Measurements from ENCODE around the gene THRB.
"Not testable (repeated sequence)": the region's sequence is repeated elsewhere in the genome, so short reads cannot be mapped to it uniquely, and the experiment has no call there.

Gene THRB

GRCh38 chr3:24417730-24418129, 76.9 kb downstream of the THRB start:
- no peaks in the 10 kb centered on the region for H3K36me3 ChIP-seq (ENCODE audit: control insufficient read depth in 1 of 2, insufficient read depth in 2 of 2, low read depth in 1 of 2, low read length in 2 of 2)
- H4K91ac ChIP-seq (ENCODE audit: low read length) = no peak overlapping the region
- no peak overlapping the region for H3K9ac ChIP-seq (ENCODE audit: low read length)
- H2BK5ac ChIP-seq (ENCODE audit: low read depth, low read length, poor library complexity, severe bottlenecking) = no peak overlapping the region
- WGBS = 100% methylated on average over 2 of the region's 2 CpGs
- H2BK12ac ChIP-seq (ENCODE audit: low read length in 2 of 2) = no peak overlapping the region
- no peak overlapping the region for H2BK120ac ChIP-seq (ENCODE audit: low read depth, low read length)
- H3K23ac ChIP-seq (ENCODE audit: low read length in 2 of 2) = no peak overlapping the region
- H3K4me2 ChIP-seq (ENCODE audit: low read length, poor library complexity, severe bottlenecking) = no peak overlapping the region
- H2AK5ac ChIP-seq (ENCODE audit: low read length, severe bottlenecking) = no peak overlapping the region
- H3K14ac ChIP-seq (ENCODE audit: low read length in 2 of 2) = no peak overlapping the region
- no peak overlapping the region for H2AFZ ChIP-seq (ENCODE audit: low read depth, low read length)
- DNase-seq = no peak
- H3K27ac ChIP-seq (ENCODE audit: low read length, poor library complexity, severe bottlenecking) = no peak overlapping the region
- H3K4me1 ChIP-seq (ENCODE audit: control insufficient read depth, insufficient read depth, low read depth, low read length) = no peaks in the 10 kb centered on the region
- H3K79me1 ChIP-seq (replicated peaks; ENCODE audit: low read length, poor library complexity, severe bottlenecking) = peaks cover 4% of the 10 kb centered on the region
- no peak overlapping the region for H3K4me3 ChIP-seq (ENCODE audit: insufficient read depth in 1 of 2, low read depth in 1 of 2, low read length in 2 of 2)
- H3K4ac ChIP-seq (ENCODE audit: low read depth in 1 of 2, low read length in 2 of 2) = no peak overlapping the region
- H3K27me3 ChIP-seq (ENCODE audit: control insufficient read depth in 1 of 2, insufficient read depth in 1 of 2, low read length in 2 of 2) = no peaks in the 10 kb centered on the region
- no peaks in the 10 kb centered on the region for H3K9me3 ChIP-seq (ENCODE audit: control insufficient read depth, low read length)
- no peak overlapping the region for H4K8ac ChIP-seq (ENCODE audit: low read length)
- H3K18ac ChIP-seq (ENCODE audit: low read depth in 1 of 2, low read length in 2 of 2) = no peak overlapping the region
- no peak overlapping the region for H2BK15ac ChIP-seq (ENCODE audit: low read depth, poor library complexity, severe bottlenecking)

GRCh38 chr3:24416224-24416623, 78.4 kb downstream of the THRB start:
- H3K9ac ChIP-seq (ENCODE audit: low read length) = no peak overlapping the region
- DNase-seq = peak; percentile 33
- no peak overlapping the region for H4K8ac ChIP-seq (ENCODE audit: low read length)
- no peak overlapping the region for H3K4me2 ChIP-seq (ENCODE audit: low read length, poor library complexity, severe bottlenecking)
- H3K4me1 ChIP-seq (ENCODE audit: control insufficient read depth, insufficient read depth, low read depth, low read length) = no peaks in the 10 kb centered on the region
- 90% methylated on average over 3 of the region's 4 CpGs for WGBS
- no peak overlapping the region for H3K18ac ChIP-seq (ENCODE audit: low read depth in 1 of 2, low read length in 2 of 2)
- no peak overlapping the region for H3K27ac ChIP-seq (ENCODE audit: low read length, poor library complexity, severe bottlenecking)
- H2BK12ac ChIP-seq (ENCODE audit: low read length in 2 of 2) = no peak overlapping the region
- H2BK120ac ChIP-seq (ENCODE audit: low read depth, low read length) = no peak overlapping the region
- H3K14ac ChIP-seq (ENCODE audit: low read length in 2 of 2) = no peak overlapping the region
- H3K27me3 ChIP-seq (ENCODE audit: control insufficient read depth in 1 of 2, insufficient read depth in 1 of 2, low read length in 2 of 2) = no peaks in the 10 kb centered on the region
- H3K79me1 ChIP-seq (replicated peaks; ENCODE audit: low read length, poor library complexity, severe bottlenecking) = peaks cover 4% of the 10 kb centered on the region
- no peak overlapping the region for H3K23ac ChIP-seq (ENCODE audit: low read length in 2 of 2)
- H3K9me3 ChIP-seq (ENCODE audit: control insufficient read depth, low read length) = no peaks in the 10 kb centered on the region
- no peak overlapping the region for H2BK15ac ChIP-seq (ENCODE audit: low read depth, poor library complexity, severe bottlenecking)
- H2AFZ ChIP-seq (ENCODE audit: low read depth, low read length) = no peak overlapping the region
- H4K91ac ChIP-seq (ENCODE audit: low read length) = no peak overlapping the region
- H3K36me3 ChIP-seq (ENCODE audit: control insufficient read depth in 1 of 2, insufficient read depth in 2 of 2, low read depth in 1 of 2, low read length in 2 of 2) = no peaks in the 10 kb centered on the region
- H3K4me3 ChIP-seq (ENCODE audit: insufficient read depth in 1 of 2, low read depth in 1 of 2, low read length in 2 of 2) = no peak overlapping the region
- H2AK5ac ChIP-seq (ENCODE audit: low read length, severe bottlenecking) = peak overlapping the region; percentile 45
- no peak overlapping the region for H2BK5ac ChIP-seq (ENCODE audit: low read depth, low read length, poor library complexity, severe bottlenecking)
- no peak overlapping the region for H3K4ac ChIP-seq (ENCODE audit: low read depth in 1 of 2, low read length in 2 of 2)

GRCh38 chr3:24415824-24416223, 78.8 kb downstream of the THRB start:
- H4K91ac ChIP-seq (ENCODE audit: low read length) = no peak overlapping the region
- no peak overlapping the region for H3K4me3 ChIP-seq (ENCODE audit: insufficient read depth in 1 of 2, low read depth in 1 of 2, low read length in 2 of 2)
- WGBS = no CpG with 5 or more reads among the region's 3 CpGs

GRCh38 chr3:24413662-24414061, 81.0 kb downstream of the THRB start:
- 90% methylated on average over 3 of the region's 5 CpGs for WGBS
- not testable (repeated sequence) for H4K91ac ChIP-seq (ENCODE audit: low read length); H3K14ac ChIP-seq (ENCODE audit: low read length in 2 of 2); H3K36me3 ChIP-seq (ENCODE audit: control insufficient read depth in 1 of 2, insufficient read depth in 2 of 2, low read depth in 1 of 2, low read length in 2 of 2); H3K4me2 ChIP-seq (ENCODE audit: low read length, poor library complexity, severe bottlenecking); H3K4me3 ChIP-seq (ENCODE audit: insufficient read depth in 1 of 2, low read depth in 1 of 2, low read length in 2 of 2); H2AFZ ChIP-seq (ENCODE audit: low read depth, low read length); H3K4ac ChIP-seq (ENCODE audit: low read depth in 1 of 2, low read length in 2 of 2); H3K79me1 ChIP-seq (replicated peaks; ENCODE audit: low read length, poor library complexity, severe bottlenecking); H3K18ac ChIP-seq (ENCODE audit: low read depth in 1 of 2, low read length in 2 of 2); H2BK15ac ChIP-seq (ENCODE audit: low read depth, poor library complexity, severe bottlenecking); H3K4me1 ChIP-seq (ENCODE audit: control insufficient read depth, insufficient read depth, low read depth, low read length); H3K27me3 ChIP-seq (ENCODE audit: control insufficient read depth in 1 of 2, insufficient read depth in 1 of 2, low read length in 2 of 2); H2BK120ac ChIP-seq (ENCODE audit: low read depth, low read length); H3K27ac ChIP-seq (ENCODE audit: low read length, poor library complexity, severe bottlenecking); H3K9me3 ChIP-seq (ENCODE audit: control insufficient read depth, low read length); H3K23ac ChIP-seq (ENCODE audit: low read length in 2 of 2); H2AK5ac ChIP-seq (ENCODE audit: low read length, severe bottlenecking); H2BK12ac ChIP-seq (ENCODE audit: low read length in 2 of 2); H3K9ac ChIP-seq (ENCODE audit: low read length); H2BK5ac ChIP-seq (ENCODE audit: low read depth, low read length, poor library complexity, severe bottlenecking); H4K8ac ChIP-seq (ENCODE audit: low read length); DNase-seq

More at GRCh38 chr3:24415824-24416223, 78.8 kb downstream of the THRB start:
- no peaks in the 10 kb centered on the region for H3K4me1 ChIP-seq (ENCODE audit: control insufficient read depth, insufficient read depth, low read depth, low read length)
- peaks cover 4% of the 10 kb centered on the region for H3K79me1 ChIP-seq (replicated peaks; ENCODE audit: low read length, poor library complexity, severe bottlenecking)
- no peaks in the 10 kb centered on the region for H3K9me3 ChIP-seq (ENCODE audit: control insufficient read depth, low read length)
- H3K27me3 ChIP-seq (ENCODE audit: control insufficient read depth in 1 of 2, insufficient read depth in 1 of 2, low read length in 2 of 2) = no peaks in the 10 kb centered on the region
- no peak overlapping the region for H3K18ac ChIP-seq (ENCODE audit: low read depth in 1 of 2, low read length in 2 of 2)
- no peak overlapping the region for H3K14ac ChIP-seq (ENCODE audit: low read length in 2 of 2)
- H2AK5ac ChIP-seq (ENCODE audit: low read length, severe bottlenecking) = no peak overlapping the region
- no peak overlapping the region for H2BK120ac ChIP-seq (ENCODE audit: low read depth, low read length)
- H3K23ac ChIP-seq (ENCODE audit: low read length in 2 of 2) = no peak overlapping the region
- no peaks in the 10 kb centered on the region for H3K36me3 ChIP-seq (ENCODE audit: control insufficient read depth in 1 of 2, insufficient read depth in 2 of 2, low read depth in 1 of 2, low read length in 2 of 2)
- H2AFZ ChIP-seq (ENCODE audit: low read depth, low read length) = no peak overlapping the region
- no peak for DNase-seq
- no peak overlapping the region for H3K27ac ChIP-seq (ENCODE audit: low read length, poor library complexity, severe bottlenecking)
- H3K4me2 ChIP-seq (ENCODE audit: low read length, poor library complexity, severe bottlenecking) = no peak overlapping the region
- no peak overlapping the region for H3K4ac ChIP-seq (ENCODE audit: low read depth in 1 of 2, low read length in 2 of 2)
- no peak overlapping the region for H2BK12ac ChIP-seq (ENCODE audit: low read length in 2 of 2)
- no peak overlapping the region for H2BK5ac ChIP-seq (ENCODE audit: low read depth, low read length, poor library complexity, severe bottlenecking)
- H2BK15ac ChIP-seq (ENCODE audit: low read depth, poor library complexity, severe bottlenecking) = no peak overlapping the region
- no peak overlapping the region for H4K8ac ChIP-seq (ENCODE audit: low read length)
- no peak overlapping the region for H3K9ac ChIP-seq (ENCODE audit: low read length)
